HG02938 (cell line): ENCODE results near the gene ZC3H7B.

Source experiments
- ATAC-seq: cut with Tn5 transposase; IDR thresholded peaks from one replicate; pipeline ENCODE4 v1.9.1; 2021; ENCODE audit warnings: mild to moderate bottlenecking, moderate library complexity; ENCODE audit not compliant: unreplicated experiment

The ZC3H7B gene

GRCh38 chr22:41324821-41325528 lies 23.6 kb downstream of the ZC3H7B start:
- no peak for ATAC-seq

- ATAC-seq: no peak
Measured at GRCh38 chr22:41327124-41327523, 25.8 kb downstream of the ZC3H7B start.

- ATAC-seq: no peak
Measured at GRCh38 chr22:41330169-41330568, 28.8 kb downstream of the ZC3H7B start.

GRCh38 chr22:41332217-41332939 lies 31.1 kb downstream of the ZC3H7B start:
- no peak for ATAC-seq

- no peak for ATAC-seq
Measured at GRCh38 chr22:41333806-41334205, 32.5 kb downstream of the ZC3H7B start.

- ATAC-seq: no peak
Measured at GRCh38 chr22:41334215-41334614, 32.9 kb downstream of the ZC3H7B start.

- no peak for ATAC-seq
Measured at GRCh38 chr22:41334951-41335635, 33.8 kb downstream of the ZC3H7B start.

- ATAC-seq: no peak
Measured at GRCh38 chr22:41338614-41339212, 37.4 kb downstream of the ZC3H7B start.

- no peak for ATAC-seq
Measured at GRCh38 chr22:41339823-41340222, 38.5 kb downstream of the ZC3H7B start.

GRCh38 chr22:41340357-41340756 lies 39.0 kb downstream of the ZC3H7B start:
- ATAC-seq: no peak

GRCh38 chr22:41341012-41341411 lies 39.7 kb downstream of the ZC3H7B start:
- ATAC-seq: no peak

- ATAC-seq: no peak
Measured at GRCh38 chr22:41341990-41342389, 40.7 kb downstream of the ZC3H7B start.

GRCh38 chr22:41343300-41343699 lies 42.0 kb downstream of the ZC3H7B start:
- no peak for ATAC-seq

GRCh38 chr22:41343717-41344116 lies 42.4 kb downstream of the ZC3H7B start:
- ATAC-seq: no peak

- no peak for ATAC-seq
Measured at GRCh38 chr22:41344189-41344788, 43.0 kb downstream of the ZC3H7B start.

GRCh38 chr22:41345807-41346335 lies 44.5 kb downstream of the ZC3H7B start:
- no peak for ATAC-seq

- ATAC-seq: no peak
Measured at GRCh38 chr22:41347066-41347859, 45.9 kb downstream of the ZC3H7B start.

GRCh38 chr22:41348964-41349484 lies 47.7 kb downstream of the ZC3H7B start:
- no peak for ATAC-seq

GRCh38 chr22:41350087-41350486 lies 48.8 kb downstream of the ZC3H7B start:
- no peak for ATAC-seq

- ATAC-seq: no peak
Measured at GRCh38 chr22:41351011-41351410, 49.7 kb downstream of the ZC3H7B start.
